DMS53 (cell line): ENCODE data around the gene SLC49A4.

ENCODE experiments used
- DNase-seq: peaks from one replicate; lab custom pipeline; 2025; lab: John Stamatoyannopoulos, UW

The SLC49A4 gene

DNA sequence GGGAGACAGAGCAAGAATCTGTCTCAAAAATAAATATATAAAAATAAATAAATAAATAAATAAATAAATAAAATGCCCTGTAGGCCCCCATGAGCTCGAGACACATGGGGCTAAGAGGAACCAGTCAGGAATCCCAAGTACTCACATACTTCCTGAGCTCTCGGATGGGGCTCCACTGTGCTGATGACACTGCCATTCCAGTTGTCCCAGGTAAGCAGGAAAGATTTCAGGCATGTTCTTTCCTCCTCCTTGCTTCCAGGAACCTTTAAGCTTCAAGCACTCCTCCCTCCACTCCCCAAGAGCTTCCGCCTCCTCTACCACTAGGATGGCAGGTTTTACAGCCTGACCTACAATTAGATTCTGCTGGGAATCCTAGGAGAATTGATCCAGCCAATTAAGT is 113.4 kb downstream of the SLC49A4 start:
- DNase-seq, result no peak

- DNase-seq, result no peak
Observed at GRCh38 chr3:122911901-122912300, 117.0 kb downstream of the SLC49A4 start.

DNA sequence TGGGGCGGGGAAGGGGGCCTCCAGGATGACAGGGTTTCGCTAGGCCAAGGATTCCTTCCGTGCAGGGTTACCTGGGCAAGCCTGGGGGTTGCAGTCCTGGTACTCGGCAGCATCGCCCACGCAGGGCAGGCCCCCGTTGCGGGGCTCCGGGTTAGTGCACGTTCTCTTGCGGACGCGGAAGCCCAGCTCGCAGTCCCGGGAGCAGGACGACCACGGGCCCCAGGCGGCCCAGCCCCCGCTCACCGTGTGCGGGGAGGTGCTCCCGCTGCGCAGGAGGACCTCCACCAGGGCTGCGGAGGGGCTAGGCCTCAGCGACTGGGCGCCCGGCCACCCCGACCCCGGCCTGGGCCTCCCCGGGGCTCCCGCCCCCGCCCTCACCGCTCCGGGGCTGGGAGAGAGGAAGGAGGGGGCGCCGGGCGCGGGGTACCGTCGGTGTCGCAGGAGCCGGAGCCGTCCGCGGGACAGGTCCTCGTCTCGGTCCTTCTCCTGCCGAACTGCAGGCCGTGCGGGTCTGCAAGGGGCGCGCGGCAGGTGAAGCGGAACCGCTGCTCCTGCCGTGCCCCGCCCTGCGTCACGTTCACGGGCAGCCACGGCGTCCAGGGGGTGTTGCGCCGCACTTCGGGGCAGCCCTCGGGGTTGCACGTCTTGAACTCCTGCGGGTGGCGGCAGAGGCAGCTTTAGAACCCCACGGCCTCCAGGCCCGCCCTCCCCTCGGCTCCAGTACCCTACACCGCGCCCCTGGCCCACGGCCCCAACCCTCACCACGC is 118.1 kb downstream of the SLC49A4 start:
- no peak for DNase-seq

- DNase-seq, result no peak
Observed at GRCh38 chr3:122913539-122914100, 118.8 kb downstream of the SLC49A4 start.

DNA sequence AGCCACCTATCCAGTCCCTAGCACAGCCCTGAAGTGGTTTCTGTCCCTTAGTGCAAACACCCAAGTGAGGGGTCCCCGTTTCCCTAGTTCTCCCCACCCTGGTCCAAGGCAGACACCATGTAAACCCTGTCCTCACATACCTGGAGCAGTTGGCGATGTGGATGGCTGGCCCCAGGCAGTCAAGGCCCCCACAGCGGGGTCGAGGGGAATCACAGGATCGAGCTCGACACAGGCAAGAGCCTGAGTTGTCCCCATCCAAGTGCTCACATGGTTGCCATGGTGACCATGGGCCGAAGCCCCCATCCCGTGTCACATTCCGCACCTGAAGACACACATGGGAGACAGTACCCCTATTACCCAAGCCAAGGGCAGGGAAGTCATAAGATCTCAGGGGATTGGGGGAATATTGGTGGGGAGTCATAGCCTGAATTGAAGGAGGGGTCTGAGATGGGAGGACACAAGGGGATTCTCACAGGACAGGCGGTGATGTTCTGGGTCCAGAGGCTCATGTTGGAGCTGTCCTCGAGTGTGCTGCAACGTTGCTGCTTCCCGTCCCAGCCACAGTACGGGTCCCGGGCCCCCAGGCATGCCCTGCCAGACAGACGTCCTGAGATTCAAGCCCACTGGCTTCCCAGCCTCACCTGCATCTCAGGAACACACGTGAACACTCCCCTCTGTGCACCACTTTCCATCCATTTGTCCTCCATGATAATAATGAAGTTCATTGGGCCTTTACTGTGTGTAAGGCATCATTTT is 120.6 kb downstream of the SLC49A4 start:
- no peak for DNase-seq

- DNase-seq, result no peak
Observed at GRCh38 chr3:122916084-122916483, 121.2 kb downstream of the SLC49A4 start.

GRCh38 chr3:122916580-122916979 is 121.7 kb downstream of the SLC49A4 start:
- DNase-seq, result no peak

DNA sequence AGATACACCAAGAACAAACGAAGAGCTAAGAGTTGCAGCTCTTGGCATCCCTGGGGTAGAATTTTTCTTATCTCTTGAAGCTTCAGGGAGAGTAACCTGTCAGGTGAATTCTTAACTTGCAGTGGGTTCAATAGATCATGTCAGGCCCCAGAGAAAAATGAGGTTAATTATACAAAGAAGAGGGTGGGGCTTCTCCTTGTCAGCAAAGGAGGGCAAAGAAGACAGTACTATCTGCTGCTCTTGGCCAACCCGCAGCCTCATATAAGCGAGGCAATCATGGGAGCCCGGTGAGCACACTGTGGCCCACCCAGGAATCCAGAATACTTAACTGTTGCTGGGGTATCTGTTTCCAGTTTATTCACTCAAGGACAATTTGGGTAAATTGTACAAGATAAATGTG is 122.5 kb downstream of the SLC49A4 start:
- no peak for DNase-seq

- DNase-seq, result no peak
Observed at GRCh38 chr3:122918576-122919290, 123.9 kb downstream of the SLC49A4 start.

GRCh38 chr3:122919291-122919610 is 124.4 kb downstream of the SLC49A4 start:
- no peak for DNase-seq

DNA sequence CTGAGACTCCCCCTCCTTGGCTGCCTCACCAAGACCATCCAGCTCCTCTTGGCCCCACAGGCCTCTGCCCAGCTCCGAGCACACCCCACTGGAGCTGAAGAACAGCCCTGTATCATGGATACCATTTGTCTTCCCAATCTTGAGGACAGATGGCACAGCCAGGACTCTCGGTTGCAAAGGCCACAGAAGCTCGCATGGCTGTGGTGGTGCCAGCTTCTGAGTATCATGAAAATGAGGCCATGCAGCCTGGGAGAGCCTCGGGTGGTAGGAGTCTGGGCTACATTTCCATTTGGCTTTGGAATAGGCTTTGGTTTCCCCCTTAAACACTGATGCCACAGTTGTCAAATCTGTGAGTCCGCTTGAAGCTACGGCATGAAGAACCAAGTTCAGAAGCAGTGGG is 126.1 kb downstream of the SLC49A4 start:
- no peak for DNase-seq

DNA sequence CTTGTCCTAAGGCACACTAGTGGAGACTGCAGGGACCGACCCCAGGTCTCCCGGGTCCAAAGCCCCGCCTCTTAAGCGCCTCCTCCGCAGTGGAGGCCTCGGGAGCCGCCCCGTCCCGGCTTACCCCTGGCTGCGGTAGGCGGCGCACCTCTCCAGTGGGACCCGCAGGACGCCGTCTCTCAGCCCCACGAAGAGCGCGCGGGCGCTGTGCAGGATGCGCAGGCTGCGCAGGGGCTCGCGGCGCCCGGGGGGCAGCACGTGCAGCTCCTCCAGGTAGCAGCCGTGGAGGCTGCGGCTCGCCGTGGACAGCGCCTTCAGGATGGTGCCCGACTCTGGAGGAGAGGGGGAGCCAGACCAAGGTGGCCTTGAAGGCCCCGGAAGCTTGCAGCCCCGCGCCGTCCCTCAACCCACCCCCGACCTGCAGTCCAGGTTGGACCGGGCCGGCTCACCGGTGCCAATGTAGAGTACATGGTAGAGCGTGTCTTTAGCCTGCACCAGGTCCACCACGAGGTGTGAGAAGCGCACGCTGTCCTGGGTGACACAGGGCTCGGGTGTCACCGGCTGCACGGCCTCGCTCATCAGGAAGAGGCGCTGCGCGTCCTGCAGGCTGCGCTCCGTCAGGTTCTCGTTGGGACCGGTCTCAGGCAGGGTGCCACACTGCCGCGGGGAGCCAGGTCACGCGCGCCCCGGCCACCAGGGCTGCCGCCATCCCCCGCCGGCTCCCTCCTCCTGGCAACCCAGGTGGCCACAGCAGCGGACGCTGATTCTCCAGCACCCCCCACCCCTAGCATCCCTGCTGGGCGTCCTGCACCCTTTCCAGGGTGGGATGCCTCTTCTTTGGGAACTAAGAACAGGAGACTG is 127.2 kb downstream of the SLC49A4 start:
- peak; percentile 76 for DNase-seq

- DNase-seq, result no peak
Observed at GRCh38 chr3:122923611-122924010, 128.7 kb downstream of the SLC49A4 start.

DNA sequence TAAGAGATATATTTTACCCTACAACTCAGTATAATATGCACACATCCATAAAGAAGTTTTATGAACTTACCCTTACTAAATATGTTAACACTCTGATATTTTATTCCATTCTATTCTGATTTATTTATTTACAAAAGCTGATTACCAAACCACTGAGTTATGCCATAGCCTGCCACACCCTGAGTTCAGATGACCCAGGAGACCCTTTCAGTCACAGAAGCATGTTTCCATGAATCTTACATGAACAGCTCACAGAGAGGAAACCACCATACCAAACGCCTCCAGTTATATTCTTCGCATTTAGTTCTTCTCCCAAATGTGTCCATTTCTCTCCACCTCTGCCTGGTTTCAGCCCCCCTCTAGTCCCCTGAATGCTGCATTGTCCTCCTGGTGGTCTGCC is 129.2 kb downstream of the SLC49A4 start:
- no peak for DNase-seq

DNA sequence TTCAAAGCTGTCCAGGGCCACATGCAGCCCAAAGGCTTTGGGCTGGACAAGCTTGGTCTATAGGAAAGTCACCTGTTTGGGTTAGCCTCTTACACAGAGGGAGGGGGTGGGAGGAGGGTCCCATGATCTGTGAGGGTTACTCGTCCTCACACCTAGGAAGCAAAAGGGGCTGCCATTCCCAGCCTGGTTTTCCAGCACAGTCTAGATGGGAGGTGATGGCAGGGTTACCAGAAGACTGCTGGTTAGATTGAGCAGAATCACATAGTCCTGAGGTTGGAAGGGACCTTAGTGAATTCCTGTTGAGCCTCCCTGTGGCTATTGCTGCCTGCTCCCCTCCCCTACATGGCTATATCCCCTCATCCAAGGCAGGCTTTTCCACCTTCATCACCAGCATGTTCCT is 130.9 kb downstream of the SLC49A4 start:
- no peak for DNase-seq

- no peak for DNase-seq
Observed at GRCh38 chr3:122926322-122926721, 131.5 kb downstream of the SLC49A4 start.

DNA sequence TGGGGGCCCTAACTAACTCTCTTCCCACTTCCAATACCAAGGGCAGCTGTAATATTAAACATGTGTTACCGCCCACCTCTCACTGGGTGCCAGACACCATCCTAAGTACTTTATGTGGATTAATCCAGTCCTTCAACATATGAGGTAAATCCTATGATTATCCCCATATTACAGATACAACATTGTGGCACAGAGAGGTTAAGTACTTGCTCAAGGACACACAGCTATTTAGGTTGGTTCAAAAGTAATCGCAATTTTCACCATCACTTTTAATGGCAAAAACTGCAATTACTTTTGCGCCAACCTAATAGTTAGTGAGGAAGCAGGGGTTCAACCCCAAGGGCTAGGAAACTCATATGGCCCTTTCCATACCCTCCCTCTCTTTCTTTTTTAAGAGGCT is 131.9 kb downstream of the SLC49A4 start:
- no peak for DNase-seq

- no peak for DNase-seq
Observed at GRCh38 chr3:122927726-122928125, 132.9 kb downstream of the SLC49A4 start.

DNA sequence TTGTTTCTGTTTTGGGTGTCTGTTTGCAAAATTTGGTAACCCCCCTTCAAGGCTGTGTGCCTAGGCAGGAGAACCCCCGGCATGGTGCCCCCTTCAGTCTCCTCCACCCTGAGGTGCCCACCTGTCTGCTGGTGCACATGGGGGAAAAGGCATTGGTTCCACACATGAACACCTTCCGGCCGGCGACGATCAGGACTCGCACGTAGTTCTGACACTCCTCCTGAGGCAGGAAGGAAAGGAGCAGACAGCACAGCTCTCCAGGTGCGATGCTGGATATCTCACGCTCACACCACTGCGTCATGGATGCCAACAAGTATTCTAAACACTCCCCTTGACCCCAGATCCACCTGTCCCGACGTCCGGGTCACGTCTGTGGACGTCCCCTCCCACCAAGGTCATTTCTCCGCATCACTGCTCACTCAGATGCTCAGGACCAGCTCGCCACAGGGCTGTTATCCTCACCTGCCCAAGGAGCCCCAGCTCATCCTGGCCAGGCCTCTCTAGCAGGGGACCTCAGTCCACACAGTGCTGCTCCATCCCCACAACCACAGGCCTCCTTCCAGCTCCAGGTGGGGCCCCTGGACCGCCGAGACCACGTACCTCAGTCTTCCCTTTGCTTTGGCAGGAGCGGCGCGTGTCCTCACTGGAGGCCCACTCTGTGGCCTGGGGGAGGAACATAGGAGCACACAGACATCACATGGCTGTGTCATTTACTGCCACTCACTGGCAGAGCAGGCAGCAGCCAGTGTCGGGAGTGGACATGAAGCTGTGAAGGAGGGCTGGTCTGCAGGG is 133.7 kb downstream of the SLC49A4 start:
- DNase-seq, result peak; percentile 10

DNA sequence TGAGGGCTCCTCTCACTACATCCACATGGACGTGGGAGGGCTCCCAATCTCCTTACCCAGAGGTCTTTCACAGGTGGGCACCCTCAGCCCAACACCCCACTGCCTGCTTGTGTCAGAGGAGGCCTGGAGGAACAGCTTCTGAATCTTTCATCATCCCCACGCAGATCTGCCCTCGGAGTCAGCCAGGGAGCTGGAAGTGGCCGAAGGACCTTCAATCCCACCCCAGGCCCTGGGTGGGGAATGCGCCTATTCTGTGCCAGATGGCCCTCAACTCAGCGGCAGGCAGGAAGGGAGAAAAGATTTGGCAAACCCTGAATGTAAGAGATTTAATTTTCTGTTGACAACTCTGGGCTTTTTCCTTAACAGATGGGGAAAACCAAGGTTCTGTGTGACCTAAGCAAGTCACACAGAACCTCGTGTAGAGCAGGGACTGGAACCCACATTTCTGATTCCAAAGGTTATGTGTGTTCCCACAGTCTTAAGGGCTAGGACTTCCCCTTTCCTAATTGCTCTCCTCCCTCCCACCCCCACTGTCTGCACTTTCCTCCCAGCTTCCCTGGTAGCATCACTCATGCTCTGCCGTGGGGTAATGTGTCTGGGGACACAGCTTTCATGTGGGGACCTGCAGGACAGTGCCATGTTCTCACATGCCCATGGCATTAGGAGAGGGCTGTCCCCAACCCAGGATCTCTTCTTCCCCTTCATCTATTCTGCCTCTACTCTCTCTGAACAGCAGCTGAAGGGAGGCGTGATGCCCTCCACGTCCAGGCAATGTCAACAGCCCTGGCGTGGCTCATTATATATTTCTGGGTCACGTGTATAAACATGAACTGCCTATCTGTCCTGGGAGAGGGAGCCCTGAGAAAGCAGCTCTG is 134.6 kb downstream of the SLC49A4 start:
- DNase-seq, result no peak
